ENCODE results near the gene FUOM. TPM values are rescaled to one million over a fixed set of nuclear protein-coding genes. Genes with fewer than 3 reads are reported as not detected.

FUOM gene
- total RNA-seq, 1 donor from 2014 or later, result 32.2 TPM

DNA sequence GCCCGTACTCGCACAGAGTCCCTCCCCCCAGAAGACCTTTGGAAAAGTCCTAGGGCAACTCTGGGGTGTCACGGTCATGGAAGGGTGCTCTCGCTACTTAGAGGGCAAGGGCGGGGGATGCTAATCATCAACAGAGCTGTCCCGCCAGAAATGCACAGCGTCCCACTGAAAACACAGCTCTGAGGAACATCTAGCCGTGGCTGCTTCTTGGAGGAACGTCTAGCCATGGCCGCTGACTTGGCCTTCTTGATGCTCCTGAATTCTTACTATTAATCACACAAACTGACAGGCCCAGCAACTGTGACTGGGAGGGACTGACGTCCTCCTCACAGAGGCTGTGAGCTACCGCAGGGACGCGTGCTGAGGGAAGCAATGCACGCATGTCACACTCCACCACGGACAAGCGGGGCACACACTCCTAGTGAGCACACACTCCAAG lies 50.9 kb downstream of the FUOM start:
- peak; percentile 63 for DNase-seq (ENCODE audit: low spot score)
- Mint-ChIP-seq H3K27me3 (ENCODE audit: low read depth) (no peaks in the 10 kb centered on the region), H3K36me3 (ENCODE audit: low read depth) (peaks cover 10% of the 10 kb centered on the region), H3K4me3 (ENCODE audit: unreplicated experiment) (peak overlapping the region; percentile 95), H3K9me3 (ENCODE audit: low read depth) (no peaks in the 10 kb centered on the region), H3K27ac (ENCODE audit: unreplicated experiment) (peak overlapping the region; percentile 70), H3K4me1 (ENCODE audit: low read depth) (peaks cover 28% of the 10 kb centered on the region)
- TF ChIP-seq, protein P1, sequence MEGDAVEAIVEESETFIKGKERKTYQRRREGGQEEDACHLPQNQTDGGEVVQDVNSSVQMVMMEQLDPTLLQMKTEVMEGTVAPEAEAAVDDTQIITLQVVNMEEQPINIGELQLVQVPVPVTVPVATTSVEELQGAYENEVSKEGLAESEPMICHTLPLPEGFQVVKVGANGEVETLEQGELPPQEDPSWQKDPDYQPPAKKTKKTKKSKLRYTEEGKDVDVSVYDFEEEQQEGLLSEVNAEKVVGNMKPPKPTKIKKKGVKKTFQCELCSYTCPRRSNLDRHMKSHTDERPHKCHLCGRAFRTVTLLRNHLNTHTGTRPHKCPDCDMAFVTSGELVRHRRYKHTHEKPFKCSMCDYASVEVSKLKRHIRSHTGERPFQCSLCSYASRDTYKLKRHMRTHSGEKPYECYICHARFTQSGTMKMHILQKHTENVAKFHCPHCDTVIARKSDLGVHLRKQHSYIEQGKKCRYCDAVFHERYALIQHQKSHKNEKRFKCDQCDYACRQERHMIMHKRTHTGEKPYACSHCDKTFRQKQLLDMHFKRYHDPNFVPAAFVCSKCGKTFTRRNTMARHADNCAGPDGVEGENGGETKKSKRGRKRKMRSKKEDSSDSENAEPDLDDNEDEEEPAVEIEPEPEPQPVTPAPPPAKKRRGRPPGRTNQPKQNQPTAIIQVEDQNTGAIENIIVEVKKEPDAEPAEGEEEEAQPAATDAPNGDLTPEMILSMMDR (IDR thresholded peaks at IDR 0.05), result no peak

DNA sequence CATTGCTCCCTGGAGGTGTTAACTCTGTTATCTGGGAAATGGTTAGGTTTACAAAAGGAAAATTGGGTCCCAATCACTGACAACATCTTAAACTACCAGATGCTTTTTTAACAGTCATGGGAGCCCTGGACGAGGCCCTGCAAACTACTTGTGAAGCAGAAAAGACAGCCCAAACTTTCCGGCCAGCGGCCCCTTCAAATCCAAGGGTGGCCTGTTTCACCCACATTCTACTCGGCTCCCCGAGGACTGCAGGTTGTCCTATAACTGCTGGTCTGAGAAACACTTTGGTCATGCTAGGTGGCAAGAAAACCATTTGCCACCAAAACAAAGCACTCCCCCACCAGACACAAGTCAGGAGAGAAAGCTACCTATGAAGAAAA lies 51.7 kb downstream of the FUOM start:
- H3K4me3 Mint-ChIP-seq (ENCODE audit: unreplicated experiment), result no peak overlapping the region
- H3K9me3 Mint-ChIP-seq (ENCODE audit: low read depth), result no peaks in the 10 kb centered on the region
- H3K27ac Mint-ChIP-seq (ENCODE audit: unreplicated experiment), result no peak overlapping the region
- H3K27me3 Mint-ChIP-seq (ENCODE audit: low read depth), result no peaks in the 10 kb centered on the region
- peaks cover 28% of the 10 kb centered on the region for H3K4me1 Mint-ChIP-seq (ENCODE audit: low read depth)
- peak; percentile 54 for DNase-seq (ENCODE audit: low spot score)
- TF ChIP-seq, protein P1 (IDR thresholded peaks at IDR 0.05), result no peak
- peaks cover 6% of the 10 kb centered on the region for H3K36me3 Mint-ChIP-seq (ENCODE audit: low read depth)

Small RNA genes lying within 50 kb of the gene (microRNA-seq; reads per million reads assigned to microRNA genes)
- gene MIR3944 (ENCODE audit: borderline number of aligned reads), result 5.5 reads per million, percentile 4 among the genes with 10 or more reads in this experiment

Other genes starting within 250 kb of the FUOM start
- 0.24 to 0.72 TPM (median 0.55 TPM) in 3 replicates for gene KNDC1, start 197.8 kb downstream of the FUOM start, total RNA-seq
- not detected in 3 replicates for gene UTF1, start 127.8 kb downstream of the FUOM start, total RNA-seq
- not detected in 3 replicates for gene VENTX, start 120.2 kb downstream of the FUOM start, total RNA-seq
- gene ADAM8, start 81.2 kb downstream of the FUOM start, total RNA-seq, result 1.3 to 3.2 TPM (median 2.3 TPM) in 3 replicates
- gene TUBGCP2, start 49.1 kb downstream of the FUOM start, total RNA-seq, result 53.2 to 56.2 TPM (median 54.9 TPM) in 3 replicates
- 25.6 to 33.0 TPM (median 32.7 TPM) in 3 replicates for gene ZNF511, start 49.1 kb downstream of the FUOM start, total RNA-seq
- gene CALY, start 21.1 kb downstream of the FUOM start, total RNA-seq, result 7.3 to 13.5 TPM (median 8.9 TPM) in 3 replicates
- gene PRAP1, start 10.6 kb downstream of the FUOM start, total RNA-seq, result not detected in 3 replicates
- 57.6 to 67.8 TPM (median 58.9 TPM) in 3 replicates for gene ECHS1, start 15.3 kb upstream of the FUOM start, total RNA-seq
- gene PAOX, start 21.2 kb upstream of the FUOM start, total RNA-seq, result 5.9 to 7.6 TPM (median 6.3 TPM) in 3 replicates
- 33.2 to 53.0 TPM (median 36.7 TPM) in 3 replicates for gene MTG1, start 36.1 kb upstream of the FUOM start, total RNA-seq
- gene SPRN, start 66.6 kb upstream of the FUOM start, total RNA-seq, result 2.4 to 7.3 TPM (median 6.5 TPM) in 3 replicates
- gene SCART1, start 95.9 kb upstream of the FUOM start, total RNA-seq, result 2.2 to 6.6 TPM (median 2.4 TPM) in 3 replicates
- gene CYP2E1, start 169.3 kb upstream of the FUOM start, total RNA-seq, result 2.7 to 6.3 TPM (median 2.7 TPM) in 3 replicates
- 0.27 TPM in 1 of 3 replicates, not detected in the others for gene SYCE1, start 207.6 kb upstream of the FUOM start, total RNA-seq